GM18502 (cell line): ENCODE measurements around the gene PDE4D.
"Not testable (repeated sequence)": the region's sequence is repeated elsewhere in the genome, so short reads cannot be mapped to it uniquely, and the experiment has no call there.

Experiments
- ATAC-seq: cut with Tn5 transposase; IDR thresholded peaks from one replicate; pipeline ENCODE4 v1.9.1; 2021; ENCODE audit warnings: mild to moderate bottlenecking; ENCODE audit not compliant: unreplicated experiment, poor library complexity

The PDE4D gene

GRCh38 chr5:59463618-59464166 lies 429.8 kb downstream of the PDE4D start:
- ATAC-seq, result not testable (repeated sequence)

- ATAC-seq, result no peak
These were observed 430.6 kb downstream of the PDE4D start for GRCh38 chr5:59462956-59463355.

GRCh38 chr5:59460368-59461153 lies 433.0 kb downstream of the PDE4D start:
- ATAC-seq, result no peak

- ATAC-seq, result no peak
These were observed 434.4 kb downstream of the PDE4D start for GRCh38 chr5:59458966-59459729.

GRCh38 chr5:59458321-59458720 lies 435.2 kb downstream of the PDE4D start:
- no peak for ATAC-seq

- no peak for ATAC-seq
These were observed 443.5 kb downstream of the PDE4D start for GRCh38 chr5:59449905-59450644.

GRCh38 chr5:59446356-59446755 lies 447.2 kb downstream of the PDE4D start:
- ATAC-seq, result no peak

- ATAC-seq, result no peak
These were observed 447.8 kb downstream of the PDE4D start for GRCh38 chr5:59445741-59446140.

- ATAC-seq, result no peak
These were observed 454.2 kb downstream of the PDE4D start for GRCh38 chr5:59439303-59439702.

GRCh38 chr5:59437176-59437575 lies 456.4 kb downstream of the PDE4D start:
- no peak for ATAC-seq

GRCh38 chr5:59436364-59437148 lies 457.0 kb downstream of the PDE4D start:
- ATAC-seq, result no peak

GRCh38 chr5:59433174-59433573 lies 460.4 kb downstream of the PDE4D start:
- ATAC-seq, result no peak

GRCh38 chr5:59430066-59430685 lies 463.4 kb downstream of the PDE4D start:
- no peak for ATAC-seq

- no peak for ATAC-seq
These were observed 465.1 kb downstream of the PDE4D start for GRCh38 chr5:59428391-59428790.

- no peak for ATAC-seq
These were observed 469.0 kb downstream of the PDE4D start for GRCh38 chr5:59424515-59424914.

- ATAC-seq, result no peak
These were observed 470.5 kb downstream of the PDE4D start for GRCh38 chr5:59423021-59423420.

- no peak for ATAC-seq
These were observed 471.3 kb downstream of the PDE4D start for GRCh38 chr5:59421986-59422941.

- ATAC-seq, result no peak
These were observed 472.9 kb downstream of the PDE4D start for GRCh38 chr5:59420596-59420995.
